ELF-1 (cell line): Measurements from ENCODE around the gene WDPCP.
A peak's percentile ranks its signal among the peaks of the same experiment; 100 is the strongest.
"Not testable (repeated sequence)": the region's sequence is repeated elsewhere in the genome, so short reads cannot be mapped to it uniquely, and the experiment has no call there.

Experiments used
- DNase-seq: peaks from one replicate; pipeline ENCODE4 v3.0.0-alpha.2; 2016; ENCODE audit warnings: low read depth, low spot score

Gene WDPCP

GRCh38 chr2:63257473-63257872, 330.8 kb downstream of the WDPCP start:
- no peak for DNase-seq

GRCh38 chr2:63249161-63249560, 339.1 kb downstream of the WDPCP start:
- peak; percentile 14 for DNase-seq

GRCh38 chr2:63242747-63243146, 345.5 kb downstream of the WDPCP start:
- no peak for DNase-seq

GRCh38 chr2:63225964-63226686, 362.2 kb downstream of the WDPCP start:
- DNase-seq = no peak

- no peak for DNase-seq
Observed at GRCh38 chr2:63218800-63219526, 369.3 kb downstream of the WDPCP start.

- no peak for DNase-seq
Observed at GRCh38 chr2:63195310-63195709, 393.0 kb downstream of the WDPCP start.

GRCh38 chr2:63194175-63194574, 394.1 kb downstream of the WDPCP start:
- no peak for DNase-seq

GRCh38 chr2:63192889-63193774, 395.1 kb downstream of the WDPCP start:
- DNase-seq = no peak

GRCh38 chr2:63192169-63192888, 395.9 kb downstream of the WDPCP start:
- DNase-seq = no peak

GRCh38 chr2:63189026-63189425, 399.3 kb downstream of the WDPCP start:
- DNase-seq = peak; percentile 61

- DNase-seq = no peak
Observed at GRCh38 chr2:63186331-63186730, 401.9 kb downstream of the WDPCP start.

GRCh38 chr2:63163161-63163820, 425.0 kb downstream of the WDPCP start:
- no peak for DNase-seq

- DNase-seq = no peak
Observed at GRCh38 chr2:63159262-63159661, 429.0 kb downstream of the WDPCP start.

- DNase-seq = not testable (repeated sequence)
Observed at GRCh38 chr2:63136683-63137082, 451.6 kb downstream of the WDPCP start.

- DNase-seq = no peak
Observed at GRCh38 chr2:63132020-63132419, 456.3 kb downstream of the WDPCP start.

- DNase-seq = no peak
Observed at GRCh38 chr2:63131196-63131595, 457.1 kb downstream of the WDPCP start.

GRCh38 chr2:63127594-63127993, 460.7 kb downstream of the WDPCP start:
- no peak for DNase-seq

- DNase-seq = no peak
Observed at GRCh38 chr2:63124850-63125249, 463.4 kb downstream of the WDPCP start.

GRCh38 chr2:63124218-63124617, 464.1 kb downstream of the WDPCP start:
- no peak for DNase-seq

GRCh38 chr2:63122921-63123320, 465.4 kb downstream of the WDPCP start:
- DNase-seq = peak; percentile 36
